T-cell (primary cell): ENCODE results near the gene GPR45. TPM values are rescaled to one million over a fixed set of nuclear protein-coding genes. Genes with fewer than 3 reads are reported as not detected.

Source experiments
- ATAC-seq, 4 experiments: fragments of 200-7000 bp in 3 of 4; fragments of 150-1000 bp in 1 of 4; cut with Tn5 transposase; replicated peaks in 1 of 4; 1 replicate in 3 of 4; 2 replicates in 1 of 4; pipeline ENCODE4 v1.10.0; 2021; ENCODE audit warnings: moderate library complexity in 3 of 4, mild to moderate bottlenecking in 2 of 4, moderate number of reproducible peaks in 1 of 4
- CTCF ChIA-PET, 2 donors: fragments of 300-600 bp; sonication (Branson Sonifier 250); formaldehyde crosslinking; loops; one replicate each; lab custom pipeline; 2022; ENCODE audit warnings: antibody characterized with exemption in 2 of 2; lab: Charles Lee
- POLR2A ChIA-PET, 2 donors: fragments of 300-600 bp; sonication (Branson Sonifier 250); formaldehyde crosslinking; loops; one replicate each; lab custom pipeline; 2022; ENCODE audit warnings: antibody characterized with exemption in 2 of 2; lab: Charles Lee
- DNase-seq, 35 experiments: peaks; one replicate each; pipeline versions ENCODE4 v3.0.0 to v3.0.0-alpha.2; 2013 to 2023
- H3K27ac ChIP-seq: one replicate; pipeline ENCODE4 v1.5.1; 2013; ENCODE audit warnings: low read length
- H3K27me3 ChIP-seq, 2 experiments: replicated peaks in 1 of 2; 1 replicate in 1 of 2; 2 replicates in 1 of 2; pipeline versions ENCODE4 v1.6.1 to v1.7.0; 2013; ENCODE audit warnings: low read length in 1 of 2, mixed read lengths in 1 of 2; ENCODE audit not compliant: control insufficient read depth in 2 of 2, insufficient read depth in 2 of 2; ENCODE audit errors: extremely low read depth in 1 of 2
- H3K36me3 ChIP-seq, 2 donors: 1 replicate in 1 of 2; 2 replicates in 1 of 2; pipeline versions ENCODE4 v1.6.1 to v1.7.0; 2013; ENCODE audit warnings: low read length in 1 of 2; ENCODE audit not compliant: control insufficient read depth in 2 of 2, insufficient read depth in 1 of 2; ENCODE audit errors: extremely low read depth in 1 of 2
- H3K4me1 ChIP-seq, 2 experiments: 1 replicate in 1 of 2; 2 replicates in 1 of 2; pipeline versions ENCODE4 v1.6.1 to v1.7.0; 2013; ENCODE audit warnings: low read length in 2 of 2, mixed read lengths in 1 of 2; ENCODE audit not compliant: insufficient read depth in 2 of 2, control insufficient read depth in 1 of 2; ENCODE audit errors: extremely low read depth in 1 of 2
- H3K4me3 ChIP-seq, 2 donors: 1 replicate in 1 of 2; 2 replicates in 1 of 2; pipeline versions ENCODE4 v1.5.1 to v1.7.0; 2013; ENCODE audit warnings: mild to moderate bottlenecking in 2 of 2, low read length in 1 of 2, moderate library complexity in 1 of 2; ENCODE audit not compliant: control insufficient read depth in 1 of 2; ENCODE audit errors: extremely low read depth in 1 of 2
- H3K9me3 ChIP-seq: 2 replicates; pipeline ENCODE4 v1.7.0; 2013
- H3K27ac Mint-ChIP-seq, 2 donors: one replicate each; pipeline ENCODE4 v1.8.0; 2020 to 2021; ENCODE audit warnings: mild to moderate bottlenecking in 2 of 2, mixed read lengths in 2 of 2
- H3K27me3 Mint-ChIP-seq, 2 donors: one replicate each; pipeline ENCODE4 v1.8.0; 2021 to 2022; ENCODE audit warnings: mixed read lengths in 2 of 2
- H3K36me3 Mint-ChIP-seq: one replicate; pipeline ENCODE4 v1.8.0; 2021; ENCODE audit warnings: mixed read lengths
- H3K4me1 Mint-ChIP-seq, 3 donors: one replicate each; pipeline ENCODE4 v1.8.0; 2020 to 2022; ENCODE audit warnings: mixed read lengths in 3 of 3, mild to moderate bottlenecking in 1 of 3
- H3K4me3 Mint-ChIP-seq, 3 donors: one replicate each; pipeline ENCODE4 v1.8.0; 2020 to 2022; ENCODE audit warnings: mild to moderate bottlenecking in 3 of 3, mixed read lengths in 3 of 3, moderate library complexity in 3 of 3
- H3K9me3 Mint-ChIP-seq, 3 donors: one replicate each; pipeline ENCODE4 v1.8.0; 2020 to 2022; ENCODE audit warnings: mixed read lengths in 3 of 3
- WGBS: methylation state at CpG from one replicate; pipeline ENCODE4 v1.1.5; 2013; ENCODE audit warnings: missing lambda C conversion rate; ENCODE audit not compliant: insufficient coverage; 5-methylcytosine and 5-hydroxymethylcytosine counted together
- total RNA-seq, 35 experiments: library from RNA in 6 of 35; stranded (reverse) in 6 of 35; fragments of 120-200 nt in 1 of 35; gene quantifications; one replicate each; pipeline versions ENCODE4 v1.2.1 to v1.2.4 and lab custom pipeline; 2013 to 2026

GPR45 gene
- total RNA-seq, 5 donors from 2014 or later (not counting 1 experiment from before 2014, with no cell fraction given): not detected

GRCh38 chr2:105258835-105259350 is 17.4 kb downstream of the GPR45 start:
- H3K9me3 ChIP-seq: no peaks in the 10 kb centered on the region
- DNase-seq: no peak
- POLR2A ChIA-PET: interaction anchor here in 1 of 2 donors (0.6 kb wide), 1 partner anchor 250 kb away, joined by 3 read pairs; no protein-coding TSS in a partner anchor

GRCh38 chr2:105261061-105261460 is 19.5 kb downstream of the GPR45 start:
- Mint-ChIP-seq H3K4me1 (no peaks in the 10 kb centered on the region), H3K27ac (no peak overlapping the region), H3K36me3 (peaks cover 30% of the 10 kb centered on the region), H3K27me3 (peaks cover 0 to 5% of the 10 kb centered on the region in 2 donors), H3K9me3 (no peaks in the 10 kb centered on the region), H3K4me3 (no peak overlapping the region)
- 100% methylated on average over 4 of the region's 5 CpGs for WGBS
- Histone ChIP-seq H3K27ac (no peak overlapping the region), H3K4me1 (no peaks in the 10 kb centered on the region), H3K4me3 (no peak overlapping the region), H3K36me3 (peaks cover 2 to 18% of the 10 kb centered on the region in 2 donors), H3K27me3 (no peaks in the 10 kb centered on the region), H3K9me3 (no peaks in the 10 kb centered on the region)
- ChIA-PET CTCF (no interaction called here), POLR2A (no interaction called here)
- no peak for DNase-seq
- no peak for ATAC-seq

More at GRCh38 chr2:105258835-105259350, 17.4 kb downstream of the GPR45 start:
- no peak overlapping the region for H3K27ac ChIP-seq
- H3K4me3 ChIP-seq: no peak overlapping the region
- Mint-ChIP-seq H3K4me3 (no peak overlapping the region), H3K36me3 (peaks cover 14% of the 10 kb centered on the region), H3K27me3 (peaks cover 0 to 5% of the 10 kb centered on the region in 2 donors), H3K27ac (no peak overlapping the region), H3K4me1 (no peaks in the 10 kb centered on the region), H3K9me3 (no peaks in the 10 kb centered on the region)
- H3K36me3 ChIP-seq: peaks cover 0 to 5% of the 10 kb centered on the region in 2 donors
- 97% methylated on average over 5 of the region's 10 CpGs for WGBS
- H3K4me1 ChIP-seq: no peaks in the 10 kb centered on the region
- no peaks in the 10 kb centered on the region for H3K27me3 ChIP-seq
- CTCF ChIA-PET: no interaction called here
- ATAC-seq: no peak

GRCh38 chr2:105262651-105263091 is 21.1 kb downstream of the GPR45 start:
- DNase-seq (no peak), ATAC-seq (no peak)
- H3K4me3 ChIP-seq: no peak overlapping the region
- H3K27me3 Mint-ChIP-seq: no peaks in the 10 kb centered on the region
- CTCF ChIA-PET: interaction anchor here in 1 of 2 donors (0.7 kb wide), 1 partner anchor 1752 kb away, joined by 3 read pairs; no protein-coding TSS in a partner anchor
- no peak overlapping the region for H3K4me3 Mint-ChIP-seq
- 100% methylated on average over 7 of the region's 10 CpGs for WGBS
- H3K4me1 Mint-ChIP-seq: no peaks in the 10 kb centered on the region
- no peak overlapping the region for H3K27ac Mint-ChIP-seq
- H3K27me3 ChIP-seq: no peaks in the 10 kb centered on the region
- peaks cover 42% of the 10 kb centered on the region for H3K36me3 Mint-ChIP-seq
- no peaks in the 10 kb centered on the region for H3K4me1 ChIP-seq
- no peaks in the 10 kb centered on the region for H3K9me3 ChIP-seq
- peaks cover 6 to 34% of the 10 kb centered on the region in 2 donors for H3K36me3 ChIP-seq
- no peak overlapping the region for H3K27ac ChIP-seq
- POLR2A ChIA-PET: interaction anchor here in 1 of 2 donors (0.6 kb wide), 1 partner anchor 564 kb away, joined by 3 read pairs; no protein-coding TSS in a partner anchor
- no peaks in the 10 kb centered on the region for H3K9me3 Mint-ChIP-seq

GRCh38 chr2:105269426-105269825 is 27.9 kb downstream of the GPR45 start:
- Mint-ChIP-seq H3K4me3 (no peak overlapping the region), H3K36me3 (peaks cover 71% of the 10 kb centered on the region), H3K27me3 (no peaks in the 10 kb centered on the region), H3K9me3 (no peaks in the 10 kb centered on the region), H3K4me1 (no peaks in the 10 kb centered on the region), H3K27ac (no peak overlapping the region)
- Histone ChIP-seq H3K9me3 (no peaks in the 10 kb centered on the region), H3K4me1 (no peaks in the 10 kb centered on the region), H3K4me3 (no peak overlapping the region), H3K27me3 (no peaks in the 10 kb centered on the region), H3K27ac (no peak overlapping the region), H3K36me3 (peaks cover 32 to 93% of the 10 kb centered on the region in 2 donors)
- POLR2A ChIA-PET: no interaction called here
- no peak for ATAC-seq
- CTCF ChIA-PET: interaction anchor here in 1 of 2 donors (0.6 kb wide), 1 partner anchor 410 kb away, joined by 5 read pairs; no protein-coding TSS in a partner anchor
- 97% methylated on average over 16 of the region's 21 CpGs for WGBS
- DNase-seq: no peak

- CTCF ChIA-PET: no interaction called here
Observed at GRCh38 chr2:105271393-105272045, 30.0 kb downstream of the GPR45 start.

GRCh38 chr2:105272176-105272575 is 30.6 kb downstream of the GPR45 start:
- ChIA-PET CTCF (no interaction called here), POLR2A (interaction anchor here in 1 of 2 donors (0.6 kb wide), 1 partner anchor 16 kb away, joined by 3 read pairs; no protein-coding TSS in a partner anchor)
- no peak for DNase-seq
- WGBS: 95% methylated on average over 8 of the region's 9 CpGs
- no peaks in the 10 kb centered on the region for H3K4me1 ChIP-seq
- Mint-ChIP-seq H3K4me3 (no peak overlapping the region), H3K9me3 (no peaks in the 10 kb centered on the region), H3K36me3 (peaks cover 74% of the 10 kb centered on the region), H3K27ac (no peak overlapping the region), H3K4me1 (no peaks in the 10 kb centered on the region), H3K27me3 (no peaks in the 10 kb centered on the region)
- H3K27ac ChIP-seq: no peak overlapping the region
- no peak for ATAC-seq
- H3K36me3 ChIP-seq: peaks cover 39 to 96% of the 10 kb centered on the region in 2 donors
- H3K4me3 ChIP-seq: no peak overlapping the region
- H3K9me3 ChIP-seq: no peaks in the 10 kb centered on the region
- no peaks in the 10 kb centered on the region for H3K27me3 ChIP-seq

More at GRCh38 chr2:105271393-105272045, 30.0 kb downstream of the GPR45 start:
- Histone ChIP-seq H3K36me3 (peaks cover 41 to 96% of the 10 kb centered on the region in 2 donors), H3K27ac (no peak overlapping the region), H3K4me3 (no peak overlapping the region), H3K4me1 (no peaks in the 10 kb centered on the region), H3K27me3 (no peaks in the 10 kb centered on the region), H3K9me3 (no peaks in the 10 kb centered on the region)
- H3K4me1 Mint-ChIP-seq: no peaks in the 10 kb centered on the region
- POLR2A ChIA-PET: no interaction called here
- DNase-seq (no peak), ATAC-seq (no peak)
- H3K36me3 Mint-ChIP-seq: peaks cover 70% of the 10 kb centered on the region
- H3K27ac Mint-ChIP-seq: no peak overlapping the region
- no peaks in the 10 kb centered on the region for H3K9me3 Mint-ChIP-seq
- 100% methylated on average over 7 of the region's 14 CpGs for WGBS
- H3K4me3 Mint-ChIP-seq: no peak overlapping the region
- no peaks in the 10 kb centered on the region for H3K27me3 Mint-ChIP-seq
